Uterus (tissue), 4 donors: ENCODE data around the gene SVIL. TPM values are rescaled to one million over a fixed set of nuclear protein-coding genes. Genes with fewer than 3 reads are reported as not detected.

Source experiments
- DNase-seq, 2 donors: peaks; one replicate each; pipeline ENCODE4 v3.0.0-alpha.2; 2019 to 2020
- H3K27ac ChIP-seq, 2 donors: fragments of 200-600 bp; sonication (generic); 1 replicate in 1 of 2; 2 replicates in 1 of 2; pipeline ENCODE4 v1.5.1; 2016 to 2018
- H3K27me3 ChIP-seq, 2 donors: fragments of 200-600 bp; sonication (generic); one replicate each; pipeline ENCODE4 v1.5.1; 2018 to 2019; ENCODE audit warnings: control low read depth in 1 of 2
- H3K36me3 ChIP-seq, 2 donors: fragments of 200-600 bp; sonication (generic); one replicate each; pipeline ENCODE4 v1.5.1; 2019; ENCODE audit warnings: control low read depth in 1 of 2
- H3K4me1 ChIP-seq, 2 donors: fragments of 200-600 bp; sonication (generic); one replicate each; pipeline ENCODE4 v1.5.1; 2018 to 2019; ENCODE audit warnings: control low read depth in 1 of 2
- H3K4me3 ChIP-seq, 2 donors: fragments of 200-600 bp; sonication (generic); 1 replicate in 1 of 2; 2 replicates in 1 of 2; pipeline ENCODE4 v1.5.1; 2018 to 2019; ENCODE audit warnings: mild to moderate bottlenecking in 1 of 2
- H3K9me3 ChIP-seq, 2 donors: fragments of 200-600 bp; sonication (generic); one replicate each; pipeline ENCODE4 v1.5.1; 2019; ENCODE audit warnings: control low read depth in 1 of 2
- CTCF ChIP-seq, 4 experiments: fragments of 200-600 bp in 2 of 4; fragments of 450-650 bp in 2 of 4; sonication (generic) in 2 of 4; IDR thresholded peaks; one replicate each; pipeline ENCODE4 v1.5.1; 2016 to 2019; ENCODE audit warnings: antibody characterized with exemption in 4 of 4, mild to moderate bottlenecking in 2 of 4, moderate library complexity in 1 of 4
- POLR2A ChIP-seq, 2 donors: fragments of 450-650 bp; IDR thresholded peaks; one replicate each; pipeline ENCODE4 v1.6.1; 2016; ENCODE audit warnings: antibody characterized with exemption in 2 of 2, mild to moderate bottlenecking in 1 of 2, moderate library complexity in 1 of 2
- intact Hi-C: fragments of 100-400 bp; cut with DNase I; formaldehyde crosslinking; loops from one replicate; pipeline ENCODE4 v1.15.1; 2023; ENCODE audit warnings: low total_unique reads
- total RNA-seq, 4 donors: library from RNA; depleted of rRNA in 3 of 4; stranded (reverse); fragments of >200 nt in 3 of 4; gene quantifications; one replicate each; pipeline versions ENCODE4 v1.1.0 to v1.2.4, GENCODE V29; 2014 to 2023
- donor health status: DM: yes; HTN: yes; CAD: no.

Gene SVIL
- total RNA-seq, 4 donors from 2014 or later: 108 to 316 (median 209) TPM

DNA sequence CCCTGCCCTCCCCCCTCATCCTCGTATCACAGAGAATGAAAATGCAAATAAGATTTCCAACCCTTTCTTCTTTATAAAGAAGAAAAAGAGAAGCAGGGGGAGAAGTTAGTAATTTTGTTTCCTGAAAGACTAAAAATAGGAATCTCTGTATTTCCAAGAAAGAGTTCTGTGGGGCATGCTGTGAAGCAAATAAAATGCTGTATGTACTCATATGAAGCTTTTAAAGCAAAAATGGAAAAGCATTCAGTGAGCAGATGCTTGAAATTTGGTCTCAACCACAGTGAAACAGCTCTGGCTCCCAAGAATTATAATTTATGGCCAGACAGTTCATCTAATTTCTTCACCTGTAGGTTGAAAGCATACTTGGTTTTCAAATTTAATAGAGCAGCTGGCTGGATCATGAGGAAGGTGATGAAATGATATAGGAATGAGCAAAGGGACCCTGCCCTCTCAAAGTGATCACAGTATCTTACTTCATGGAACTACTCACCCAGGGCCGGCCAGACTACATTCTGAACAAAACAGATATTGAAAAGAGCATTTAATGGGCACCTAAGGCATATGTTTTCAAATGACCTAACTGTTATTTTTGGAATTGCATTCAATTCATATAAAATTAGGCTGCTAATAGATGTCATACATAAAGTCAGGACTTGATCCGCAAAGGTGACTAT, 31.4 kb downstream of the SVIL start:
- intact Hi-C loops: no loop called here
- DNase-seq: no peak
- Histone ChIP-seq H3K4me1 (peaks cover 2 to 7% of the 10 kb centered on the region in 2 donors), H3K9me3 (no peaks in the 10 kb centered on the region), H3K27me3 (no peaks in the 10 kb centered on the region), H3K27ac (peak overlapping the region; percentile 36 to 57), H3K36me3 (no peaks in the 10 kb centered on the region), H3K4me3 (no peak overlapping the region)
- TF ChIP-seq CTCF (IDR thresholded peaks at IDR 0.05) (no peak), POLR2A (IDR thresholded peaks at IDR 0.05) (no peak)

DNA sequence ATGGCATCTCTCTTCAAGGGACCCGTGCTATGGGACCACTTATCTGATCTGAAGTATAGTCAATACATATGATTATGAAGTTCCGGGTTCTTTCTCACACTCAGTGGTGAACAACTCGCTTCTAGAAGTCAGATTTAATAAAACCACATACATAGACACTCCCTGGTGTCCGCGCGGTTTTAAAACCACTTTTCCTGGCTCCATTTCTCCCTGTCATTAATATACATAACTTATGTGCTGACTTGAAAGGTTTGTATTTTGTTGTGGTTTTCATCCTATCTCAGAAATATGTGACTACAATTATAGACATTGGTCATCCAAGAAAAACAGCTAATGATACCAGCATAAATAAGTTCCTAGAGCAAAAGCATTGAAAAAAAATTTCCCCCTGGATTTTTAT, 34.0 kb downstream of the SVIL start:
- Histone ChIP-seq H3K4me3 (no peak overlapping the region), H3K4me1 (peaks cover 0 to 7% of the 10 kb centered on the region in 2 donors), H3K27ac (peak overlapping the region; percentile 78 to 92), H3K36me3 (no peaks in the 10 kb centered on the region), H3K27me3 (no peaks in the 10 kb centered on the region), H3K9me3 (no peaks in the 10 kb centered on the region)
- TF ChIP-seq CTCF (IDR thresholded peaks at IDR 0.05) (no peak), POLR2A (IDR thresholded peaks at IDR 0.05) (no peak)
- DNase-seq: no peak
- intact Hi-C loops: no loop called here

GRCh38 chr10:29600067-29600466, 34.7 kb downstream of the SVIL start:
- H3K27me3 ChIP-seq: no peaks in the 10 kb centered on the region
- H3K27ac ChIP-seq: peak overlapping the region; percentile 78 to 92
- H3K4me3 ChIP-seq: no peak overlapping the region
- H3K4me1 ChIP-seq: peaks cover 0 to 7% of the 10 kb centered on the region in 2 donors
- no peak for DNase-seq
- intact Hi-C loops: no loop called here
- TF ChIP-seq POLR2A (IDR thresholded peaks at IDR 0.05): no peak
- no peak for TF ChIP-seq CTCF (IDR thresholded peaks at IDR 0.05)
- no peaks in the 10 kb centered on the region for H3K36me3 ChIP-seq
- H3K9me3 ChIP-seq: no peaks in the 10 kb centered on the region

DNA sequence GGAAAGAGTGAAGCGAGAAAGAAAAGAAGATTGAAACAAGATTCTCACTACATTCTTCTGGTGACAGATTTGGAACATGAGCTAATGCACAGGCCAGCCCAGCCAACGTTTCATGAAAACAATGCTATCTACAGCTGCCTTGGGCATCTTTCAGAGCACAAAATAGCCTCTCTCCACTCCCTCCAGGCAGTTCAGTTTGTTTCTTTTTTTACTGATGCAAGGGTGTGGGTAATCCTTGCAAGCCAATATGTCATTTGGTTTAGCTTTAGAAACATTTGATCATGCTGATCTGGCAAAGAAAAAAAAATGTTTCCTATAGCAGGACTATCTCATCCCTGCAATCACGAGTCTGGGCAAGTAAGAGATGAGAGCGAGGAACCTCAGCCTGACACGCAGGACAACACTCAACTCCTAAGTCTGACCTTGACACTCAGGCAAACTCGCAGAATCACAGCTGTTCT, 35.9 kb downstream of the SVIL start:
- peaks cover 0 to 7% of the 10 kb centered on the region in 2 donors for H3K4me1 ChIP-seq
- no peaks in the 10 kb centered on the region for H3K36me3 ChIP-seq
- H3K4me3 ChIP-seq: peak overlapping the region; percentile 0 to 13
- DNase-seq: peak; percentile 50 to 60
- TF ChIP-seq CTCF (IDR thresholded peaks at IDR 0.05): no peak
- TF ChIP-seq POLR2A (IDR thresholded peaks at IDR 0.05): no peak
- intact Hi-C loops: loop anchor here (10.0 kb wide), 1 partner anchor 136 kb away; no protein-coding TSS in a partner anchor
- H3K9me3 ChIP-seq: no peaks in the 10 kb centered on the region
- peak overlapping the region; percentile 78 to 92 for H3K27ac ChIP-seq
- no peaks in the 10 kb centered on the region for H3K27me3 ChIP-seq

DNA sequence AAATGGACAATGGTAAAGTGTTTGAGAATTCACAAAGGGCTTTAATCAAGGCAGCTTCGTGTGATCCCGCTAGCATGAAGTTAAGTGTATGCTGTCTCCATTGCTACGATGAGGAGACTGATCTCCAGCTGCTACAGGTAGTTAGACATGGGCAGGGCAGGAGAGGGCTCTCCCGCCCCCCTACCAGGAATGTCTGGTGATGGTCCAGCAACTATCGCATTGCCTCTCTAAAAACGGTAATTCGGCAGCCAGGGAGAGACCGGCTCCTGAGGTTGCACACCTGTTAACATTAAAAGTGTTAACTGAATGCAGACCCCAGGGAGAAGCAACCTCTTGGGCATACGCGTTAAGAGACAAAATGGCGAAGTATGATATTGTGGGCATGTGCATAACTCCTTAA, 37.9 kb downstream of the SVIL start:
- Histone ChIP-seq H3K27me3 (no peaks in the 10 kb centered on the region), H3K27ac (peak overlapping the region; percentile 78 to 92), H3K36me3 (no peaks in the 10 kb centered on the region), H3K4me1 (peaks cover 0 to 7% of the 10 kb centered on the region in 2 donors), H3K4me3 (no peak overlapping the region), H3K9me3 (no peaks in the 10 kb centered on the region)
- DNase-seq: no peak
- TF ChIP-seq CTCF (IDR thresholded peaks at IDR 0.05) (no peak), POLR2A (IDR thresholded peaks at IDR 0.05) (no peak)
- intact Hi-C loops: loop anchor here (10.0 kb wide), 1 partner anchor 138 kb away; no protein-coding TSS in a partner anchor
